ENCODE data around the gene PMS2.
"Not testable (repeated sequence)": the region's sequence is repeated elsewhere in the genome, so short reads cannot be mapped to it uniquely, and the experiment has no call there.

Gene PMS2, protein sequence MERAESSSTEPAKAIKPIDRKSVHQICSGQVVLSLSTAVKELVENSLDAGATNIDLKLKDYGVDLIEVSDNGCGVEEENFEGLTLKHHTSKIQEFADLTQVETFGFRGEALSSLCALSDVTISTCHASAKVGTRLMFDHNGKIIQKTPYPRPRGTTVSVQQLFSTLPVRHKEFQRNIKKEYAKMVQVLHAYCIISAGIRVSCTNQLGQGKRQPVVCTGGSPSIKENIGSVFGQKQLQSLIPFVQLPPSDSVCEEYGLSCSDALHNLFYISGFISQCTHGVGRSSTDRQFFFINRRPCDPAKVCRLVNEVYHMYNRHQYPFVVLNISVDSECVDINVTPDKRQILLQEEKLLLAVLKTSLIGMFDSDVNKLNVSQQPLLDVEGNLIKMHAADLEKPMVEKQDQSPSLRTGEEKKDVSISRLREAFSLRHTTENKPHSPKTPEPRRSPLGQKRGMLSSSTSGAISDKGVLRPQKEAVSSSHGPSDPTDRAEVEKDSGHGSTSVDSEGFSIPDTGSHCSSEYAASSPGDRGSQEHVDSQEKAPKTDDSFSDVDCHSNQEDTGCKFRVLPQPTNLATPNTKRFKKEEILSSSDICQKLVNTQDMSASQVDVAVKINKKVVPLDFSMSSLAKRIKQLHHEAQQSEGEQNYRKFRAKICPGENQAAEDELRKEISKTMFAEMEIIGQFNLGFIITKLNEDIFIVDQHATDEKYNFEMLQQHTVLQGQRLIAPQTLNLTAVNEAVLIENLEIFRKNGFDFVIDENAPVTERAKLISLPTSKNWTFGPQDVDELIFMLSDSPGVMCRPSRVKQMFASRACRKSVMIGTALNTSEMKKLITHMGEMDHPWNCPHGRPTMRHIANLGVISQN

GRCh38 chr7:6008668-6009611, at the start of gene PMS2, which contains the start of gene AIMP2:
PMS2 (minus strand) TSS chr7:6009049; CDS start chr7:6009019, 30 bp downstream.
AIMP2 (plus strand) TSS chr7:6009272; CDS start chr7:6009364, 92 bp downstream.
- peak; percentile 98 for DNase-seq

DNA sequence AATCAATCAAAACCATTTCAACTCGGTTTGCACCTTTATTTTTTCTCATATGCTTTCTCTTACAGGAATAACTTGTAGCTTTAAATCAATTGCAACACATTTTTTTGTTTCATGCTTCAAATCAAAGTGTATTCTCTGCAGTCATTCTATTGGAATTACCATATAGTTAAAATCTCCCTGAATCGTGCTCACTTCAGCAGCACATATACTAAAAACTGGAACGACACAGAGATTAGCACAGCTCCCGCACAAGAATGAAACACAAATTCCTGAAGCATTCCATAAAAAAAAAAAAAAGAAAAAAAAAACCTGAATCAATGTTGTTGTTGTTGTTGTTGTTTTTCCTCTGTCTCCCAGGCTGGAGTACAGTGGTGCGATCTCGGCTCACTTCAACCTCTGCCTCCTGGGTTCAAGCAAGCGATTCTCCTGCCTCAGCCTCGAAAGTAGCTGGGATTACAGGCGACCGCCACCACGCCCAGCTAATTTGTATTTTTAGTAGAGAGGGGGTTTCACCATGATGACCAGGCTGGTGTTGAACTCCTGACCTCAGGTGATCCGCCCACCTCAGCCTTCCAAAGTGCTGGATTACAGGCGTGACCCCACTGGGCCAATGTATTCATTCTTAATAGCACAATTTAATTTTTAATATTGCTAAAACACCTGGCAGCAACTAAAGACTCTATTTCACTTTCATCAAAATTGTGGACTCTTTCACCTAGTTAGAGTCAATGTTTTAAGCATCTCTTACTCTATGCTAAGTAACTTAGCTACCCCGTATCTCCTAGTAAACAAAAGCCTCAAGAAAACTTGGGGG, 48.7 kb upstream of the PMS2 start:
- no peak for DNase-seq

GRCh38 chr7:6056616-6057015, 47.8 kb upstream of the PMS2 start:
- DNase-seq, result no peak

GRCh38 chr7:6051185-6051584, 42.3 kb upstream of the PMS2 start:
- not testable (repeated sequence) for DNase-seq

DNA sequence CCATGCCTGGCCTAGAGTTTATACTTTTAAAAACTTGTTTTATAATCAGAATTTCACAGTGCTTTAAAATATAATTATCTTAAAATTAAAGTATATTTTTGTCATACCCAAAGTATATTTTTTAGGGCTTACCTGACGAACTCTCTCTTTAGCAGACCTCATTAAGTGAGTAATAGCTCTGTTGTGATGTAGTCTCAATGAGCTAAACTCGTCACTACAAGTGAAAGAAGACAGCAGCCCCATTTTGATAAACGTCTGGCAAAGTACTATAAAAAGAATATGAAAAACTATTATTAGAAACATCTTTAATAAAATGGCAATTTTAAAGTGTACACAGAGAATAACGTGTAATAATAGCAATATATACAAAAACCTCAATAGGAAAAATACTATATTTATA, 40.9 kb upstream of the PMS2 start:
- DNase-seq, result no peak

GRCh38 chr7:6035686-6036085, 26.8 kb upstream of the PMS2 start:
- no peak for DNase-seq

GRCh38 chr7:6035165-6035564, 26.3 kb upstream of the PMS2 start:
- DNase-seq, result no peak

GRCh38 chr7:6032641-6033040, 23.8 kb upstream of the PMS2 start:
- DNase-seq, result no peak

- no peak for DNase-seq
These were observed 23.3 kb upstream of the PMS2 start for GRCh38 chr7:6032167-6032566.

GRCh38 chr7:6031567-6031966, 22.7 kb upstream of the PMS2 start:
- no peak for DNase-seq

- DNase-seq, result no peak
These were observed 22.1 kb upstream of the PMS2 start, which contains the start of gene ANKRD61 for GRCh38 chr7:6030988-6031387. ANKRD61 (plus strand) TSS chr7:6031376; CDS start chr7:6031376, 0 bp downstream.

DNA sequence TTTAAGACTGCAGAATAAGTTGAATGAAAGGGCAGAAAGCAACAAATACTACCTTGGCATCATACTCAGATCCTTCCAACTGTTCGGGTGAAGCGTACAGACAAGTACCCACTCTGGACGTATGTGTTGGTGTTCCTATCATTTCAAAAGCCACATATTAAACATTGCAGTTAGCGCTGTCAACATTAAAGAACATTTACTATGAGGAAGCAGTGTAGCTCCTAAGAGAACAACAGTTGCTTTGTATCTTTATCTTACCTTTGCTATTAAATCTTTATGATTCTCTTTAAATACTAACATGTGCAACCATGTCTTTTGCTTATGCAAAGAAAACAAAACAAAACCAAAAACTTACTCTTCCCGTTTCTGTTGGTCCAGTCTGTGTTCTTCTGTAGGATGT, 19.7 kb upstream of the PMS2 start:
- DNase-seq, result no peak

DNA sequence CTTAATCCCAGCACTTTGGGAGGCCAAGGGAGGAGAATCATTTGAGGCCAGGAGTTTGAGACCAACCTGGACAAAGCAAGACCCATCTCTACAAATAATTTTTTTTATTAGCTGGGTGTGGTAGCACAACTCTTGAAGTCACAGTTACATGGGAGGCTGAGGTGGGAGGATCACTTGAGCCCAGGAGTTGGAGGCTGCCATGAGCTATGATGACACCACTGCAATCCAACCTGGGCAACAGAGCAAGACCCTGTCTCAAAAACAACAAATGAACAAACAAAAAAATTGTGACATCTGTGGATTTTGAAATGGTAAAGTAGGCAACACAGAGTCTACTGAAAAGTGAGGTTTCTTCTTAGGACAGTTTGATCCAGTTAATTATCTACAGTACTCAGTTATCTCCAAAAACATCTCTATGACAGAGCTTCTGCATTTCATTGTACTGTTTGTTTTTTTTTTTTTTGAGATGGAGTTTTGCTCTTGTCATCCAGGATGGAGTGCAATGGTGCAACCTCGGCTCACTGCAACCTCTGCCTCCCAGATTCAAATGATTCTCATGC, 19.0 kb upstream of the PMS2 start:
- DNase-seq, result no peak

DNA sequence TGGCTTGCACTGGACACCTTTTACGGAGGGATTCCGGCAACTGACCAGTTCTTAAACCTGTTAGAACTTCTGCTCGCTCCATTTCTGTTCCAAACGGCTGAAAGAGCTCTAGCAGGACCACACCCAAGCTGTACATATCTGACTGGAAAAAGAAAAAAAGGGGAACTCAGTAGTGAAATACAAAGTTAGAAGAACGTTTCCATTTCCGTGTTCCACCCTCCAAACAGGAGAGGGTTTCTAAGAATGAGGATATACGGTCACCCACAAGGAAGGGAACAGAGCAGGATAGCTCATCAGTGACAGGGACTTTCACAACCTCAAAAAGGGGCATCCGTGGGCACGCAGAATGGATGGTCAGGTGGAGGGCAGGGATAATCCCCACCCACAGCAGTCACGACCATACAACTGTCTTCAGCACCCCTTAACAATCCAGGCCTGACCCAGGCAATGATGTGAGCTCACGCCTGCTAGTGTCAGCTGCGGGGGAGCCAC, 18.0 kb upstream of the PMS2 start:
- peak; percentile 94 for DNase-seq

- peak; percentile 73 for DNase-seq
These were observed 17.4 kb upstream of the PMS2 start for GRCh38 chr7:6026011-6026819.

DNA sequence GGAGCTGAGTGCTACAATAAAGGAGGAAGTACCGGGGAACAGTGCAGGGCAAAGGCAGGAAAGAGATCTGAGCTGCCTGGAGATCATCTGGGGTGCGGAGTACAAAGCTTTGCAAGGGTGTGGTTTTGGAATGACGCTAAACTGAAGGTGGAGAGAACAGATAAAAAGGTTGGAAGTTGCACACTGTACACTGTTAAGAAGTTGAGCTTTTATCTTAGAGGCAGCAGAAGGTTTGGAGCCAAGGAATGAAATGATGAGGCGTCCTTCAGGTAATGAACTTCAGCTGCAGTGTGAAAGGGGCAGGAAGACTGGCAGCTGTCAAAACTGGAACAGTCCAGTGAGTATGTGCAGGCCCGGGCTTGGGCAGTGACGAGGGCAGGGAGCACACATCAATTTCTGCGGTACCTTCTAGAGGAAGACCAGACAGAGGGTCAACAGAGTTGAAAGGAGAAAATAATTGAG, 15.2 kb upstream of the PMS2 start:
- no peak for DNase-seq

DNA sequence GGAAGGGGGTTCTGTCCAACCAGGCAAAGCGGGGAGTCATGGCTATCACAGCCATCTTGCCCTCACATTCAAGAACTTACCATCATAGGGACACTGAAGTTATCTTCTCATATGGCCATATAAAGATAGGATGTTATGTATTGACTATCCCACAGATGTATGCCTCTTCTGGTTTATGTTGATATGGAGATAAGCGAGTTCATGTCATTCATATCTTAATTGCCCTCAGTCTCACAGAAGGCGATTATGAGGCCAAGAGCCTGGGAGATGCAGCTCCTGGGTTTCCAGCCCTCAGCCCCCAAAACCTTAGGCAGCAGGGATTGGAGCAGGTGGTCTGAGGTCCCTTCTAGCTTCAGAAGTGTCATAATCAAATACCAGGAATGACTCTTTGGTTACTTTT, 13.9 kb upstream of the PMS2 start:
- DNase-seq, result no peak

DNA sequence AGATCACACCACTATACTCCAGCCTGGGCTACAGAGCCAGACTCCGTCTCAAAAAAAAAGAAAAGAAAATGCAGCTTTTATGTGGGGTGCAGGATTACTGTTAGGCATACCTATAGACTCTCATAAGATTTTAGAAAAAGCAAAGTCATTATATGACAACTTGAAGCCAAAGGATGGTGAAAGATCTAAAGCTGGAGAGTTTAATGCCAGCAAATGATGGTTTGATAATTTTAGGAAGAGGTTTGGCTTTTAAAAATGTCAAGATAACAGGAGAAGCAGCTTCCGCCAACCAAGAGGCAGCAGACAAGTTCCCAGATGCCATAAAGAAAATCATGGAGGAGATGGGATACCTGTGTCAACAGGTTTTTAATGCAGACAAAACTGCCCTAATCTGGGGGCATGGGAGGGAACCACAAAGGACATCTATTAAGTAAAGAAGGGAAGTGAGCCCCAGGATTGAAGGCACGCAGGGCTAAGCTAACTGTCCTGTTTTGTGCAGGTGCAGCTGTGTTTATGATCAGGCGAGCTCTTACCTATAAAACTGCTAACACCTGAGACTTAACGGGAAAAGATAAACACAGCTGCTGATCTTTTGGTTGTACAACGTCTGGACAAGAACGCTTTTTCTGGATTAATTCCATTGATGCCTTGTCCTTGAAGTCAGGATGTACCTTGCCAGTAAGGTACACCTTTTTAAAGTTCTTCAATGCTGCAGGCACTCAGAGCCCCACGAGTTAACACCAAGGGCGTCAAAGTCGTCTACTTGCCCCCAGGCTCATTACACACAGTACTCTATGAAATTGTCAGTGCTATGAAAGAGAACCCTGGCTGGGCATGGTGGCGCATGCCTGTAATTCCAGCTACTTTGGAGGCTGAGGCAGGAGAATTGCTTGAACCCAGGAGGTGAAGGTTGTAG, 11.8 kb upstream of the PMS2 start:
- no peak for DNase-seq

GRCh38 chr7:6016653-6016966, 7.8 kb upstream of the PMS2 start:
- no peak for DNase-seq
